Heart right ventricle (tissue), 16 donors: ENCODE data around the gene NEUROD6. TPM values are rescaled to one million over a fixed set of nuclear protein-coding genes. Genes with fewer than 3 reads are reported as not detected.

ENCODE experiments used
- ATAC-seq, 8 donors: fragments of 200-7000 bp; cut with Tn5 transposase; one replicate each; pipeline ENCODE4 v1.9.1; 2020; ENCODE audit warnings: mild to moderate bottlenecking in 8 of 8, moderate library complexity in 8 of 8, moderate number of reproducible peaks in 1 of 8
- DNase-seq, 2 donors: peaks; one replicate each; pipeline ENCODE4 v3.0.0-alpha.2; 2020
- H3K27ac ChIP-seq, 10 donors: fragments of 200-600 bp; sonication (generic) in 2 of 10; one replicate each; pipeline versions ENCODE4 v1.5.0 to v1.8.0; 2020 to 2022; ENCODE audit warnings: mild to moderate bottlenecking in 3 of 10
- H3K27me3 ChIP-seq, 7 donors: fragments of 200-600 bp; one replicate each; pipeline ENCODE4 v1.8.0; 2021 to 2022; ENCODE audit warnings: mild to moderate bottlenecking in 2 of 7
- H3K36me3 ChIP-seq, 9 donors: fragments of 200-600 bp; sonication (generic) in 1 of 9; one replicate each; pipeline versions ENCODE4 v1.5.0 to v1.8.0; 2020 to 2022; ENCODE audit warnings: mild to moderate bottlenecking in 2 of 9
- H3K4me1 ChIP-seq, 9 donors: fragments of 200-600 bp; sonication (generic) in 1 of 9; one replicate each; pipeline versions ENCODE4 v1.5.0 to v1.8.0; 2020 to 2022; ENCODE audit warnings: mild to moderate bottlenecking in 4 of 9
- H3K4me3 ChIP-seq, 10 donors: fragments of 200-600 bp; sonication (generic) in 2 of 10; one replicate each; pipeline versions ENCODE4 v1.5.0 to v1.8.0; 2020 to 2022; ENCODE audit warnings: mild to moderate bottlenecking in 7 of 10, moderate library complexity in 2 of 10
- H3K9me3 ChIP-seq, 11 donors: fragments of 200-600 bp in 10 of 11; sonication (generic) in 2 of 11; one replicate each; pipeline versions ENCODE4 v1.5.0 to v1.8.0; 2013 to 2022; ENCODE audit warnings: mild to moderate bottlenecking in 2 of 11, control low read depth in 1 of 11, moderate library complexity in 1 of 11
- WGBS, 2 donors: extraction: QIAGEN DNeasy Blood & Tissue Kit; methylation state at CpG; one replicate each; pipeline ENCODE4 v1.1.7; 2013; ENCODE audit warnings: inconsistent platforms in 1 of 2; 5-methylcytosine and 5-hydroxymethylcytosine counted together
- intact Hi-C, 10 donors: fragments of 100-400 bp; cut with DNase I; formaldehyde crosslinking; loops; one replicate each; pipeline versions ENCODE4 v1.11.1 to v1.14.2; 2022
- polyA plus RNA-seq, 2 donors: library from polyadenylated mRNA; stranded (reverse); fragments of 200-250 nt; gene quantifications; one replicate each; pipeline ENCODE4 v1.2.3, GENCODE V29; 2013
- total RNA-seq, 10 donors: library from RNA; stranded (reverse); fragmentation: NEBNext Ultra II Directional in 3 of 10; extraction: Animal tissue kit (Norgen Biotek cat#: 25700) in 3 of 10; gene quantifications; one replicate each; pipeline versions ENCODE4 v1.2.1 to v1.2.4, GENCODE V29; 2021 to 2023
- TF ChIP-seq, protein P1 (sequence below), 9 donors: fragments of 200-600 bp; sonication (generic) in 2 of 9; IDR thresholded peaks; one replicate each; pipeline versions ENCODE4 v1.5.0 to v1.8.0; 2021 to 2022; ENCODE audit warnings: antibody characterized with exemption in 9 of 9, mild to moderate bottlenecking in 5 of 9, moderate library complexity in 1 of 9
- donor health status: Arrhythmogenic right ventricular cardiomyopathy.
- donor health status: ischemic (EF 13 %, LVEDD 7.1; RV severe dilation, severe dysfunction).
- donor health status: healthy with polysubstance abuse.
- donor health status: DM: no; HTN: yes; CAD: no.
- donor health status: DM: no; HTN: no; CAD: no.
- donor health status: ischemic (EF 25% LVEDD 6.9; RV normal size, moderate dysfunction).
- donor health status: ischemic (EF 25% LVEDD 5.7; RV mildly dilated, moderate dysfunction).
- donor health status: healthy.
- donor health status: DM: yes; HTN: yes; CAD: no.
- donor health status: Ischemic cardiomyopathy.
- donor health status: ischemic (EF 35%, LVEDD 5.7; RV mildly dilated, moderate dysfunction).
- donor health status: nonischemic (EF 11% LVEDD 7.7; RV severe dilation, severe dysfunction).
- donor health status: DM: yes; HTN: yes; CAD: no.
- donor health status: PGD.
- donor health status: ischemic (EF 29% LVEDD 5.4; RV normal size, mild dysfunction).
- donor health status: nonischemic (EF 23%, LVEDD 6.1; RV moderate dilation, normal function).

Gene NEUROD6
- total and polyA plus RNA-seq, 12 donors: not detected

DNA sequence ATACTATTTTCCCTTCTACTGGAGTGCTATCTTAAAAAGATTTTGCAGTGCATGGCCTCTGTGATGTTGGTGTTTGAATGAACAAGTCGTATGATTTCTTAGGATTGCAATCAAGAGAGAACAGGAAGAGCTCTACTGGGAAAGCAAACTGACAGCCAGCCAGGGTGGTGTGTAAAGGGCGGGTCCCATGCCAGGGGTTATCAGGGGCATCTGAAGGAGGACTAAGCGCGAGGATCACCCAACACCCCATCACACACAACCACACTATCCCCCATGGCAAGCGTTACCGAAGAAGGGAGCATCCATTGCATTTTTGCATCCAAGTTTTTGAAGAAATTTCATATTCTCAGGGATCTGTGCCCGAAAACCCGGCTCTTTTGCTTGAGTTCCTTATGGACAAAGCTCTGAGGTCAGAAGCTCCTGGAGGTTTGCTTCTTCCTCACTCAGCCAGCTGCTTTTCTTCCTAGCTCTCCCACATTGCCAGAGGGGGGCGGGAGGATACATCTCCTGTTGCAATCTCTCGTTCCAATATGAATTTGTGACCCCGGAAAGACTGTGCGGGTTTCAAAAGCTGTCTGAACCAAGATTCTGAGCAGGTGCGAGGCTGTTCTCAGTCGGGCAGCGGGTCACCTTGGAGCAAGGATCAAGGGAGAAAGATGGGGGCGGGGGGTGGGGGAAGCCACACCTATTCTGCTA is 5.2 kb downstream of the NEUROD6 start:
- H3K27ac ChIP-seq: no peak overlapping the region
- intact Hi-C loops: no loop called here
- ATAC-seq (peak in 1 of 8 donors; percentile 35), DNase-seq (no peak)
- H3K9me3 ChIP-seq: no peaks in the 10 kb centered on the region
- peaks cover 8 to 77% (median 55%) of the 10 kb centered on the region in 7 donors for H3K27me3 ChIP-seq
- no peaks in the 10 kb centered on the region for H3K36me3 ChIP-seq
- TF ChIP-seq, protein P1, sequence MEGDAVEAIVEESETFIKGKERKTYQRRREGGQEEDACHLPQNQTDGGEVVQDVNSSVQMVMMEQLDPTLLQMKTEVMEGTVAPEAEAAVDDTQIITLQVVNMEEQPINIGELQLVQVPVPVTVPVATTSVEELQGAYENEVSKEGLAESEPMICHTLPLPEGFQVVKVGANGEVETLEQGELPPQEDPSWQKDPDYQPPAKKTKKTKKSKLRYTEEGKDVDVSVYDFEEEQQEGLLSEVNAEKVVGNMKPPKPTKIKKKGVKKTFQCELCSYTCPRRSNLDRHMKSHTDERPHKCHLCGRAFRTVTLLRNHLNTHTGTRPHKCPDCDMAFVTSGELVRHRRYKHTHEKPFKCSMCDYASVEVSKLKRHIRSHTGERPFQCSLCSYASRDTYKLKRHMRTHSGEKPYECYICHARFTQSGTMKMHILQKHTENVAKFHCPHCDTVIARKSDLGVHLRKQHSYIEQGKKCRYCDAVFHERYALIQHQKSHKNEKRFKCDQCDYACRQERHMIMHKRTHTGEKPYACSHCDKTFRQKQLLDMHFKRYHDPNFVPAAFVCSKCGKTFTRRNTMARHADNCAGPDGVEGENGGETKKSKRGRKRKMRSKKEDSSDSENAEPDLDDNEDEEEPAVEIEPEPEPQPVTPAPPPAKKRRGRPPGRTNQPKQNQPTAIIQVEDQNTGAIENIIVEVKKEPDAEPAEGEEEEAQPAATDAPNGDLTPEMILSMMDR (IDR thresholded peaks at IDR 0.05): no peak
- WGBS, 2 donors: 47 to 51% methylated on average over 16 of the region's 16 CpGs
- peak overlapping the region in 5 of 10 donors; percentile 1 to 31 (median 22) for H3K4me3 ChIP-seq
- H3K4me1 ChIP-seq: peaks cover 0 to 10% (median 4%) of the 10 kb centered on the region in 9 donors

DNA sequence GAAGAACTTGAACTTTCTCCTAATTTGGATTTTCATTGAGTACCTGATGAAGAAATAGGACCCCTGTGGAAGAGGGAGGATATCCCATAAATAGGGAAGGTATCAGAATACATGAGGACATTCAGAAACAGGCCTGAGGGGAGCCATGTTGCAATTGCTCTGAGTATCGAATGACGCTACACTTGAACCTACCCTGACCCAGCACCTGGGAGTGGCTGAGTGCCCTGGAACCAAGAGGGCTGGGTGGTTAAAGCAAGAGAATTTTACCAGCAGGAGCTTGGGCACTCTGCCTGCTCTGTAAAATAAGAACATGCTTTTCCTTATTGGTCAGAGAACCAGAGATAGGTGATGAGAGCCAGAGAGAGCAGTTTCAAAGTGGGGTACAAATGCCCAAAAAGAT is 7.2 kb downstream of the NEUROD6 start:
- DNase-seq: no peak
- 82 to 92% methylated on average over 2 of the region's 2 CpGs for WGBS, 2 donors
- TF ChIP-seq, protein P1 (IDR thresholded peaks at IDR 0.05): no peak
- ATAC-seq: no peak
- Histone ChIP-seq H3K27me3 (peaks cover 8 to 61% (median 35%) of the 10 kb centered on the region in 7 donors), H3K27ac (no peak overlapping the region), H3K9me3 (no peaks in the 10 kb centered on the region), H3K36me3 (no peaks in the 10 kb centered on the region), H3K4me1 (peaks cover 0 to 10% (median 4%) of the 10 kb centered on the region in 9 donors), H3K4me3 (no peak overlapping the region)
- intact Hi-C loops: no loop called here

GRCh38 chr7:31327071-31327470 is 13.5 kb downstream of the NEUROD6 start:
- intact Hi-C loops: no loop called here
- DNase-seq: no peak
- peaks cover 0 to 6% (median 0%) of the 10 kb centered on the region in 11 donors for H3K9me3 ChIP-seq
- no peaks in the 10 kb centered on the region for H3K4me1 ChIP-seq
- TF ChIP-seq, protein P1 (IDR thresholded peaks at IDR 0.05): no peak
- H3K36me3 ChIP-seq: no peaks in the 10 kb centered on the region
- WGBS, 2 donors: 48 to 49% methylated on average over 2 of the region's 2 CpGs
- no peak overlapping the region for H3K27ac ChIP-seq
- ATAC-seq: no peak
- H3K4me3 ChIP-seq: no peak overlapping the region
- H3K27me3 ChIP-seq: peaks cover 0 to 20% (median 0%) of the 10 kb centered on the region in 7 donors

DNA sequence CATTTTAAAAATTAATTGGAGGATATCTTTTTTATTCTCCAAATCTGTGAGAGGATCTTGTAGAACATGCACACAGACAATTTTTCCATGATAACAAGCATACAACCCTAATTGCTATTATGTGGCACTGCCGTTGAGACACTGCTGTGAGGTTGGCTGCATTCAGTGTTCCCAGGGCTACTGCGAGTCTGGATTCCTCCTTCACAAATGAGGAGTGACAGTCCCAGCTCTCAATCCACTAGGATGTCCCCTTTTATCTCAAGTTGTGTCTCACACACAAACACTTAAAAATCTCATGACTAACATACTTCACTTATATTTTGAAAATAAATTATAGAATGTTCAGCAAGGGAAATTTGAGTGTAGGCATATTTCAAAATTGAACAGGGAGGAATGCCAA is 14.1 kb downstream of the NEUROD6 start:
- H3K36me3 ChIP-seq: no peaks in the 10 kb centered on the region
- WGBS, 2 donors: 54 to 64% methylated on average over 2 of the region's 2 CpGs
- H3K27me3 ChIP-seq: peaks cover 0 to 20% (median 0%) of the 10 kb centered on the region in 7 donors
- H3K27ac ChIP-seq: no peak overlapping the region
- ATAC-seq: no peak
- no peak for DNase-seq
- intact Hi-C loops: no loop called here
- peaks cover 0 to 6% (median 0%) of the 10 kb centered on the region in 11 donors for H3K9me3 ChIP-seq
- H3K4me1 ChIP-seq: no peaks in the 10 kb centered on the region
- H3K4me3 ChIP-seq: no peak overlapping the region
- TF ChIP-seq, protein P1 (IDR thresholded peaks at IDR 0.05): no peak
